H9 (cell line): ENCODE measurements around the gene MARCHF7. TPM values are rescaled to one million over a fixed set of nuclear protein-coding genes. Genes with fewer than 3 reads are reported as not detected.
A peak's percentile ranks its signal among the peaks of the same experiment; 100 is the strongest.

Experiments used
- DNase-seq: peaks from one replicate; pipeline ENCODE4 v3.0.0-alpha.2; 2017
- H2AFZ ChIP-seq: one replicate; pipeline ENCODE4 v1.6.1; 2013; ENCODE audit warnings: mild to moderate bottlenecking, low read length, control low read depth, moderate library complexity
- H2AK5ac ChIP-seq: 2 replicates; pipeline ENCODE4 v1.6.1; 2013; ENCODE audit warnings: low read length, control low read depth, mixed read lengths; ENCODE audit not compliant: insufficient read length
- H2BK120ac ChIP-seq: one replicate; pipeline ENCODE4 v1.6.1; 2013; ENCODE audit warnings: low read depth, mild to moderate bottlenecking, low read length, control low read depth, inconsistent platforms; ENCODE audit not compliant: poor library complexity, severe bottlenecking
- H2BK12ac ChIP-seq: 2 replicates; pipeline ENCODE4 v1.6.1; 2013; ENCODE audit warnings: low read length, control low read depth, mixed read lengths, low read depth; ENCODE audit not compliant: insufficient read length
- H2BK15ac ChIP-seq: 2 replicates; pipeline ENCODE4 v1.6.1; 2013; ENCODE audit warnings: low read depth, low read length, control low read depth
- H2BK20ac ChIP-seq: one replicate; pipeline ENCODE4 v1.6.1; 2013; ENCODE audit warnings: low read depth, mild to moderate bottlenecking, low read length, control low read depth, inconsistent platforms; ENCODE audit not compliant: poor library complexity, severe bottlenecking
- H2BK5ac ChIP-seq: 2 replicates; pipeline ENCODE4 v1.6.1; 2013; ENCODE audit warnings: low read length, control low read depth, mixed read lengths; ENCODE audit not compliant: insufficient read length
- H3K14ac ChIP-seq: 2 replicates; pipeline ENCODE4 v1.6.1; 2013; ENCODE audit warnings: low read length, control low read depth; ENCODE audit not compliant: insufficient read depth
- H3K18ac ChIP-seq: 2 replicates; pipeline ENCODE4 v1.6.1; 2013; ENCODE audit warnings: low read depth, mild to moderate bottlenecking, mixed read lengths, low read length, control low read depth; ENCODE audit not compliant: insufficient read length
- H3K23ac ChIP-seq: 2 replicates; pipeline ENCODE4 v1.6.1; 2013; ENCODE audit warnings: low read length, control low read depth, mixed read lengths, low read depth; ENCODE audit not compliant: insufficient read length
- H3K23me2 ChIP-seq: 2 replicates; pipeline ENCODE4 v1.6.1; 2013; ENCODE audit warnings: low read depth, mild to moderate bottlenecking, mixed read lengths, low read length, control low read depth; ENCODE audit not compliant: insufficient read length, poor library complexity, severe bottlenecking
- H3K27ac ChIP-seq: 2 replicates; pipeline ENCODE4 v1.5.1; 2013; ENCODE audit warnings: low read length, control low read depth, mixed read lengths, low read depth; ENCODE audit not compliant: insufficient read length
- H3K27me3 ChIP-seq: 2 replicates; pipeline ENCODE4 v1.6.1; 2013; ENCODE audit warnings: low read length, control low read depth, inconsistent platforms; ENCODE audit not compliant: insufficient read depth
- H3K4ac ChIP-seq: 2 replicates; pipeline ENCODE4 v1.6.1; 2013; ENCODE audit warnings: low read depth, mild to moderate bottlenecking, control low read depth, inconsistent platforms, low read length, moderate library complexity
- H3K4me1 ChIP-seq: 2 replicates; pipeline ENCODE4 v1.6.1; 2013; ENCODE audit warnings: low read length, control low read depth, inconsistent platforms; ENCODE audit not compliant: insufficient read depth
- H3K4me2 ChIP-seq: 2 replicates; pipeline ENCODE4 v1.6.1; 2013; ENCODE audit warnings: low read length, control low read depth, mixed read lengths; ENCODE audit not compliant: insufficient read length, insufficient read depth
- H3K56ac ChIP-seq: 2 replicates; pipeline ENCODE4 v1.6.1; 2013; ENCODE audit warnings: low read depth, mild to moderate bottlenecking, mixed read lengths, low read length, control low read depth; ENCODE audit not compliant: insufficient read length
- H3K79me1 ChIP-seq: 2 replicates; pipeline ENCODE4 v1.6.1; 2013; ENCODE audit warnings: low read depth, mild to moderate bottlenecking, moderate library complexity, low read length, control low read depth, inconsistent platforms; ENCODE audit not compliant: insufficient read depth, poor library complexity, severe bottlenecking
- H3K79me2 ChIP-seq: 2 replicates; pipeline ENCODE4 v1.6.1; 2013; ENCODE audit warnings: low read length, control low read depth, inconsistent platforms; ENCODE audit not compliant: insufficient read depth
- H3K9ac ChIP-seq: 2 replicates; pipeline ENCODE4 v1.6.1; 2013; ENCODE audit warnings: low read length, control low read depth, mixed read lengths; ENCODE audit not compliant: insufficient read length; ENCODE audit errors: extremely low read depth
- H3K9me3 ChIP-seq: one replicate; pipeline ENCODE4 v1.6.1; 2013; ENCODE audit warnings: low read depth, low read length, inconsistent platforms; ENCODE audit not compliant: control insufficient read depth
- H3T11ph ChIP-seq: one replicate; pipeline ENCODE4 v1.6.1; 2013; ENCODE audit warnings: mild to moderate bottlenecking, low read length, control low read depth, inconsistent platforms
- H4K20me1 ChIP-seq: one replicate; pipeline ENCODE4 v1.6.1; 2013; ENCODE audit not compliant: control insufficient read depth, insufficient read length, insufficient read depth
- H4K5ac ChIP-seq: 2 replicates; pipeline ENCODE4 v1.6.1; 2013; ENCODE audit warnings: low read depth, mild to moderate bottlenecking, mixed read lengths, low read length, control low read depth; ENCODE audit not compliant: insufficient read length
- H4K8ac ChIP-seq: replicated peaks from 2 replicates; pipeline ENCODE4 v1.6.1; 2013; ENCODE audit warnings: low read length, control low read depth, mixed read lengths, low read depth; ENCODE audit not compliant: insufficient read length
- H4K91ac ChIP-seq: 2 replicates; pipeline ENCODE4 v1.6.1; 2013; ENCODE audit warnings: low read depth, mild to moderate bottlenecking, moderate library complexity, mixed read lengths, low read length, control low read depth; ENCODE audit not compliant: insufficient read length
- H3K27ac Mint-ChIP-seq, 3 experiments: 2 replicates in 2 of 3; 3 replicates in 1 of 3; pipeline ENCODE4 v1.8.0; 2020 to 2021; ENCODE audit warnings: mixed read lengths in 3 of 3, mild to moderate bottlenecking in 1 of 3, moderate library complexity in 1 of 3
- H3K27me3 Mint-ChIP-seq: 2 replicates; pipeline ENCODE4 v1.8.0; 2021; ENCODE audit warnings: low read depth, mild to moderate bottlenecking, moderate library complexity, mixed read lengths
- H3K36me3 Mint-ChIP-seq, 3 experiments: 2 replicates in 2 of 3; 3 replicates in 1 of 3; pipeline ENCODE4 v1.8.0; 2020 to 2021; ENCODE audit warnings: low read depth in 3 of 3, mixed read lengths in 3 of 3; ENCODE audit not compliant: insufficient read depth in 1 of 3
- H3K4me1 Mint-ChIP-seq, 2 experiments: 2 replicates each; pipeline ENCODE4 v1.8.0; 2020; ENCODE audit warnings: mixed read lengths in 2 of 2
- H3K4me3 Mint-ChIP-seq, 2 experiments: 2 replicates in 1 of 2; 3 replicates in 1 of 2; pipeline ENCODE4 v1.8.0; 2020 to 2021; ENCODE audit warnings: mild to moderate bottlenecking in 2 of 2, mixed read lengths in 2 of 2, moderate library complexity in 1 of 2
- H3K9me3 Mint-ChIP-seq, 2 experiments: 2 replicates in 1 of 2; 3 replicates in 1 of 2; pipeline ENCODE4 v1.8.0; 2020; ENCODE audit warnings: mild to moderate bottlenecking in 2 of 2, mixed read lengths in 2 of 2, moderate library complexity in 1 of 2
- CTCF ChIP-seq: fragments of 200-600 bp; sonication (generic); conservative IDR thresholded peaks from 3 replicates; pipeline ENCODE4 v1.8.0; 2021; ENCODE audit warnings: antibody characterized with exemption, mild to moderate bottlenecking
- WGBS: extraction: QIAGEN DNeasy Blood & Tissue Kit; methylation state at CpG from one replicate; pipeline ENCODE4 v1.1.7; 2013; ENCODE audit warnings: missing lambda C conversion rate, low lambda C conversion rate, mixed read lengths; ENCODE audit not compliant: insufficient read length; ENCODE audit errors: extremely low coverage; 5-methylcytosine and 5-hydroxymethylcytosine counted together
- total RNA-seq: library from RNA; stranded (reverse); gene quantifications from 2 replicates; pipeline ENCODE4 v1.2.1, GENCODE V29; 2021

The MARCHF7 gene
- total RNA-seq, 1 experiment from 2014 or later, result 111 TPM

- Mint-ChIP-seq H3K4me1 (peaks cover 25 to 41% of the 10 kb centered on the region in 2 experiments), H3K4me3 (no peak overlapping the region), H3K27ac (peak overlapping the region in 1 of 3 experiments; percentile 40; a peak in 1 of 7 replicates), H3K36me3 (peaks cover 41 to 68% (median 67%) of the 10 kb centered on the region in 3 experiments), H3K9me3 (peaks cover 5 to 13% of the 10 kb centered on the region in 2 experiments; a peak in 4 of 5 replicates), H3K27me3 (no peaks in the 10 kb centered on the region)
- Histone ChIP-seq H2AFZ (no peak overlapping the region), H3K79me1 (no peaks in the 10 kb centered on the region), H3K4me2 (no peak overlapping the region), H3K23ac (no peak overlapping the region), H3K23me2 (no peaks in the 10 kb centered on the region), H4K8ac (no peak overlapping the region), H2BK12ac (no peak overlapping the region), H3K27ac (no peak overlapping the region), H3K14ac (no peak overlapping the region), H3K79me2 (peaks cover 82% of the 10 kb centered on the region), H3K4me1 (no peaks in the 10 kb centered on the region), H2BK15ac (no peak overlapping the region), H3K27me3 (no peaks in the 10 kb centered on the region), H3K56ac (no peak overlapping the region), H3K9ac (no peak overlapping the region), H2BK20ac (no peak overlapping the region), H3K9me3 (no peaks in the 10 kb centered on the region), H4K20me1 (no peaks in the 10 kb centered on the region), H3K4ac (no peak overlapping the region), H2BK120ac (no peak overlapping the region), H2BK5ac (no peak overlapping the region), H3K18ac (no peak overlapping the region), H4K91ac (no peak overlapping the region), H3T11ph (no peak overlapping the region), H4K5ac (no peak overlapping the region), H2AK5ac (no peak overlapping the region)
- DNase-seq, result no peak
- no peak for TF ChIP-seq CTCF
- no CpG with 5 or more reads among the region's 10 CpGs for WGBS
These were observed 8.4 kb downstream of the MARCHF7 start for GRCh38 chr2:159720676-159721075.
